ENCODE results near the gene TMEM61. TPM values are rescaled to one million over a fixed set of nuclear protein-coding genes. Genes with fewer than 3 reads are reported as not detected.
"Not testable (repeated sequence)": the region's sequence is repeated elsewhere in the genome, so short reads cannot be mapped to it uniquely, and the experiment has no call there.

TMEM61 gene
- polyA plus RNA-seq, 12 donors, result 0.18 to 0.23 TPM; not detected in 10

- DNase-seq, result no peak
Measured at GRCh38 chr1:54959241-54959640, 21.2 kb upstream of the TMEM61 start.

GRCh38 chr1:54962612-54963395, 17.6 kb upstream of the TMEM61 start:
- DNase-seq, result no peak

- not testable (repeated sequence) for DNase-seq
Measured at GRCh38 chr1:54963829-54964228, 16.6 kb upstream of the TMEM61 start.

GRCh38 chr1:54965624-54966340, 14.6 kb upstream of the TMEM61 start:
- DNase-seq, result no peak

- DNase-seq, result no peak
Measured at GRCh38 chr1:54967372-54967771, 13.1 kb upstream of the TMEM61 start.

- DNase-seq, result no peak
Measured at GRCh38 chr1:54968551-54968950, 11.9 kb upstream of the TMEM61 start.

GRCh38 chr1:54969879-54970278, 10.5 kb upstream of the TMEM61 start:
- no peak for DNase-seq

GRCh38 chr1:54970901-54971300, 9.5 kb upstream of the TMEM61 start:
- no peak for DNase-seq

- DNase-seq, result no peak
Measured at GRCh38 chr1:54971317-54971791, 9.1 kb upstream of the TMEM61 start.

GRCh38 chr1:54972436-54972835, 8.0 kb upstream of the TMEM61 start:
- no peak for DNase-seq

- DNase-seq, result peak; percentile 57
Measured at GRCh38 chr1:54973205-54973921, 7.1 kb upstream of the TMEM61 start.

GRCh38 chr1:54975356-54976108, 4.9 kb upstream of the TMEM61 start:
- no peak for DNase-seq

GRCh38 chr1:54976747-54977146, 3.7 kb upstream of the TMEM61 start:
- DNase-seq, result no peak

- DNase-seq, result no peak
Measured at GRCh38 chr1:54977533-54978297, 2.7 kb upstream of the TMEM61 start.

GRCh38 chr1:54978528-54979326, 1.7 kb upstream of the TMEM61 start:
- no peak for DNase-seq

GRCh38 chr1:54979327-54979891, 1.0 kb upstream of the TMEM61 start:
- no peak for DNase-seq

GRCh38 chr1:54980046-54980527, 341 bp upstream of the TMEM61 start:
- DNase-seq, result no peak

- DNase-seq, result no peak
Measured at GRCh38 chr1:54981466-54981865, 1.0 kb downstream of the TMEM61 start.

GRCh38 chr1:54982739-54983138, 2.3 kb downstream of the TMEM61 start:
- no peak for DNase-seq

Data from muscle of arm (tissue), 12 donors.